Measurements from ENCODE around the gene PIP5K1C.

PIP5K1C gene

DNA sequence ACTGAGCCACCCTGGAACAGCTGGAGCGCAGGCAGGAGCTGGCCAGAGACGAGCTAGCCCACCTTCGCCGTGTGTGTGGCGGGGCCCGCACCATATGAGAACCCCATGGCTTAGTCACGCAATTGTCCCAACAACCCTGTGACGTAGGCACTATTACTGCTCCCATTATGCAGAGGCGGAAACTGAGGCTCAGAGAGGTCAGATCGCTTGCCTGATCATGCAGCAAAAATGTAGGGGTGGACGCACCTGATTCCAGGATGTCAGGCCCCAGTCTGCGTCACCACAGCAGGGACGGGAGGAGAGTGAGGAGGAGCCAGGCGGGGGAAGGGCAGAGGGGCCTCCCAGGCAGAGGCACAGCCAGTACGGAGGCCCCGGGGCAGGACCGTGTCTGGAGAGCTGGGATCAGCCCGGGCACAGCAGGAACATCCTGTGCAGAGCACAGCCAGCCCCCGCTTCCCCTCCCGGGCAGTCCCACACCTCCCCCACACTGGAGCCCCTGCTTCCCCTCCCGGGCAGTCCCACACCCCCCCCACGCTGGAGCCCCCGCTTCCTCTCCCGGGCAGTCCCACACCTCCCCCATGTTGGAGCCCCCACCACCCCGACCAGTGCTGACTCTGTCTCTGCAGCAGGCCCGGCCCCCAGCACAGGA is 16.7 kb downstream of the PIP5K1C start:
- ATAC-seq (replicated peaks) (no peak), DNase-seq (no peak)
- H3K36me3 Mint-ChIP-seq (ENCODE audit: insufficient read depth), result peaks cover 3% of the 10 kb centered on the region
- peak overlapping the region in 1 of 2 donors; percentile 45 for H3K27ac Mint-ChIP-seq
- H3K4me3 Mint-ChIP-seq, result no peak overlapping the region
- no peaks in the 10 kb centered on the region for H3K9me3 Mint-ChIP-seq
- peaks cover 8 to 9% of the 10 kb centered on the region in 2 donors for H3K4me1 Mint-ChIP-seq (ENCODE audit: low read depth in 2 of 2)
- H3K27me3 Mint-ChIP-seq, result no peaks in the 10 kb centered on the region

- Mint-ChIP-seq H3K27me3 (no peaks in the 10 kb centered on the region), H3K9me3 (no peaks in the 10 kb centered on the region), H3K4me3 (no peak overlapping the region), H3K4me1 (ENCODE audit: low read depth in 2 of 2) (peaks cover 5 to 6% of the 10 kb centered on the region in 2 donors), H3K36me3 (ENCODE audit: insufficient read depth) (peaks cover 3% of the 10 kb centered on the region), H3K27ac (peak overlapping the region in 1 of 2 donors; percentile 45)
- DNase-seq, result no peak
- ATAC-seq (replicated peaks), result no peak
These were observed 17.4 kb downstream of the PIP5K1C start for GRCh38 chr19:3682741-3683404.

- H3K4me3 Mint-ChIP-seq, result no peak overlapping the region
- H3K4me1 Mint-ChIP-seq (ENCODE audit: low read depth in 2 of 2), result peaks cover 5 to 8% of the 10 kb centered on the region in 2 donors
- no peak for DNase-seq
- H3K27me3 Mint-ChIP-seq, result no peaks in the 10 kb centered on the region
- H3K36me3 Mint-ChIP-seq (ENCODE audit: insufficient read depth), result peaks cover 5% of the 10 kb centered on the region
- no peak for ATAC-seq (replicated peaks)
- no peak overlapping the region for H3K27ac Mint-ChIP-seq
- H3K9me3 Mint-ChIP-seq, result no peaks in the 10 kb centered on the region
These were observed 18.0 kb downstream of the PIP5K1C start for GRCh38 chr19:3682286-3682685.

GRCh38 chr19:3680939-3681338 is 19.3 kb downstream of the PIP5K1C start:
- H3K36me3 Mint-ChIP-seq (ENCODE audit: insufficient read depth), result peaks cover 6% of the 10 kb centered on the region
- ATAC-seq (replicated peaks) (no peak), DNase-seq (no peak)
- no peaks in the 10 kb centered on the region for H3K27me3 Mint-ChIP-seq
- H3K27ac Mint-ChIP-seq, result no peak overlapping the region
- peaks cover 2 to 7% of the 10 kb centered on the region in 2 donors for H3K4me1 Mint-ChIP-seq (ENCODE audit: low read depth in 2 of 2)
- no peak overlapping the region for H3K4me3 Mint-ChIP-seq
- H3K9me3 Mint-ChIP-seq, result no peaks in the 10 kb centered on the region

GRCh38 chr19:3679581-3679980 is 20.7 kb downstream of the PIP5K1C start:
- Mint-ChIP-seq H3K27ac (peak overlapping the region in 1 of 2 donors; percentile 49), H3K4me1 (ENCODE audit: low read depth in 2 of 2) (peaks cover 2 to 7% of the 10 kb centered on the region in 2 donors), H3K27me3 (no peaks in the 10 kb centered on the region), H3K4me3 (no peak overlapping the region), H3K9me3 (no peaks in the 10 kb centered on the region), H3K36me3 (ENCODE audit: insufficient read depth) (peaks cover 6% of the 10 kb centered on the region)
- no peak for DNase-seq
- ATAC-seq (replicated peaks), result no peak

- Mint-ChIP-seq H3K27ac (peak overlapping the region in 1 of 2 donors; percentile 49), H3K36me3 (ENCODE audit: insufficient read depth) (peaks cover 6% of the 10 kb centered on the region), H3K4me1 (ENCODE audit: low read depth in 2 of 2) (peaks cover 2 to 7% of the 10 kb centered on the region in 2 donors), H3K27me3 (no peaks in the 10 kb centered on the region), H3K9me3 (no peaks in the 10 kb centered on the region), H3K4me3 (no peak overlapping the region)
- ATAC-seq (replicated peaks) (no peak), DNase-seq (no peak)
These were observed 21.1 kb downstream of the PIP5K1C start for GRCh38 chr19:3679138-3679537.

DNA sequence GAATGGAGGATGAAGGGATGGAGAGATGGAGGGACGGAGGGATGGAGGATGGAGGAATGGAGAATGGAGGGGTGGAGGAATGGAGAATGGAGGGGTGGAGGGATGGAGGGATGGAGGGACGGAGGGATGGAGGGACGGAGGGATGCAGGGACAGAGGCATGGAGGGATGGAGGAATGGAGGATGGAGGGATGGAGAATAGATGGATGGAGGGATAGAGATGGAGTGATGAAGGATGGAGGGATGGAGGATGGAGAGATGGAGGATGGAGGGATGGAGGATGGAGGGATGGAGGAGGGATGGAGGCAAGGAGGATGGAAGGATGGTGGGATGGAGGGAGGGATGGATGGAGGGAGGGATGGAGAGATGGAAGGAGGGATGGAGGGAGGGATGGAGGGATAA is 22.1 kb downstream of the PIP5K1C start:
- DNase-seq, result no peak
- no peak overlapping the region for H3K27ac Mint-ChIP-seq
- H3K9me3 Mint-ChIP-seq, result no peaks in the 10 kb centered on the region
- H3K4me1 Mint-ChIP-seq (ENCODE audit: low read depth in 2 of 2), result peaks cover 4 to 7% of the 10 kb centered on the region in 2 donors
- H3K4me3 Mint-ChIP-seq, result no peak overlapping the region
- no peak for ATAC-seq (replicated peaks)
- no peaks in the 10 kb centered on the region for H3K27me3 Mint-ChIP-seq
- peaks cover 6% of the 10 kb centered on the region for H3K36me3 Mint-ChIP-seq (ENCODE audit: insufficient read depth)

GRCh38 chr19:3674784-3675543 is 25.3 kb downstream of the PIP5K1C start:
- H3K4me3 Mint-ChIP-seq, result no peak overlapping the region
- peaks cover 10 to 23% of the 10 kb centered on the region in 2 donors for H3K4me1 Mint-ChIP-seq (ENCODE audit: low read depth in 2 of 2)
- no peaks in the 10 kb centered on the region for H3K9me3 Mint-ChIP-seq
- ATAC-seq (replicated peaks) (no peak), DNase-seq (no peak)
- H3K27me3 Mint-ChIP-seq, result no peaks in the 10 kb centered on the region
- H3K27ac Mint-ChIP-seq, result peak overlapping the region in 1 of 2 donors; percentile 35
- H3K36me3 Mint-ChIP-seq (ENCODE audit: insufficient read depth), result peaks cover 9% of the 10 kb centered on the region

GRCh38 chr19:3673506-3674439 is 26.5 kb downstream of the PIP5K1C start:
- no peak for ATAC-seq (replicated peaks)
- Mint-ChIP-seq H3K36me3 (ENCODE audit: insufficient read depth) (peaks cover 9% of the 10 kb centered on the region), H3K9me3 (no peaks in the 10 kb centered on the region), H3K4me3 (no peak overlapping the region), H3K27me3 (no peaks in the 10 kb centered on the region), H3K27ac (peak overlapping the region in 1 of 2 donors; percentile 61), H3K4me1 (ENCODE audit: low read depth in 2 of 2) (peaks cover 10 to 23% of the 10 kb centered on the region in 2 donors)
- DNase-seq, result no peak

DNA sequence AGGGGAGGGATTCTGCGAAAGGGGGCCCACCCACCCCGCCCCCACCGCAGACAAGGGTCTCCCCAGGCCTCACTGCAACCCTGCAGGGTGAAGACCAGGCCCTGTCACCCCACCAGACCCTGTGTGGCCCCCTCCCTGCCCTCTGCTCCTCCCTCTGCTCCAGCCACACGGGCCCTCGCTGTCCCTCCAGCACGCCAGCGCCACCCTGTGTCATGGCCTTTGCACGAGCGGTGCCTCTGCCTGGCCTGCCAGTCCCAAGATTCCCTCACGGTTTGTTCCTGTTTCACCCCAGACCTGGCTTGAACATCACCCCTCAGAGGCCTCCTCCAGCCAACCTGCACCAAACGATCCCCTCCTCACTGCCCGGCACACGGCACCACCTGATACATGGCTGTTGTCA is 27.3 kb downstream of the PIP5K1C start:
- Mint-ChIP-seq H3K4me1 (ENCODE audit: low read depth in 2 of 2) (peaks cover 10 to 25% of the 10 kb centered on the region in 2 donors), H3K27ac (peak overlapping the region in 1 of 2 donors; percentile 61), H3K36me3 (ENCODE audit: insufficient read depth) (peaks cover 9% of the 10 kb centered on the region), H3K9me3 (no peaks in the 10 kb centered on the region), H3K4me3 (no peak overlapping the region), H3K27me3 (no peaks in the 10 kb centered on the region)
- DNase-seq (no peak), ATAC-seq (replicated peaks) (no peak)

- DNase-seq, result no peak
- no peaks in the 10 kb centered on the region for H3K27me3 Mint-ChIP-seq
- H3K36me3 Mint-ChIP-seq (ENCODE audit: insufficient read depth), result peaks cover 9% of the 10 kb centered on the region
- no peak for ATAC-seq (replicated peaks)
- H3K4me3 Mint-ChIP-seq, result no peak overlapping the region
- H3K4me1 Mint-ChIP-seq (ENCODE audit: low read depth in 2 of 2), result peaks cover 10 to 26% of the 10 kb centered on the region in 2 donors
- no peaks in the 10 kb centered on the region for H3K9me3 Mint-ChIP-seq
- peak overlapping the region in 1 of 2 donors; percentile 82 for H3K27ac Mint-ChIP-seq
These were observed 27.7 kb downstream of the PIP5K1C start for GRCh38 chr19:3672575-3672948.

- DNase-seq (no peak), ATAC-seq (replicated peaks) (peak; percentile 52)
- Mint-ChIP-seq H3K27me3 (no peaks in the 10 kb centered on the region), H3K27ac (peak overlapping the region; percentile 74 to 82), H3K4me1 (ENCODE audit: low read depth in 2 of 2) (peaks cover 7 to 31% of the 10 kb centered on the region in 2 donors), H3K36me3 (ENCODE audit: insufficient read depth) (peaks cover 6% of the 10 kb centered on the region), H3K4me3 (peak overlapping the region; percentile 68 to 73), H3K9me3 (no peaks in the 10 kb centered on the region)
These were observed 28.3 kb downstream of the PIP5K1C start for GRCh38 chr19:3671680-3672574.

Measured in effector memory CD8-positive, alpha-beta T cell (primary cell).